ENCODE measurements around the gene MYZAP. TPM values are rescaled to one million over a fixed set of nuclear protein-coding genes. Genes with fewer than 3 reads are reported as not detected.

The MYZAP gene
- total RNA-seq, 1 donor, result 0.43 TPM

DNA sequence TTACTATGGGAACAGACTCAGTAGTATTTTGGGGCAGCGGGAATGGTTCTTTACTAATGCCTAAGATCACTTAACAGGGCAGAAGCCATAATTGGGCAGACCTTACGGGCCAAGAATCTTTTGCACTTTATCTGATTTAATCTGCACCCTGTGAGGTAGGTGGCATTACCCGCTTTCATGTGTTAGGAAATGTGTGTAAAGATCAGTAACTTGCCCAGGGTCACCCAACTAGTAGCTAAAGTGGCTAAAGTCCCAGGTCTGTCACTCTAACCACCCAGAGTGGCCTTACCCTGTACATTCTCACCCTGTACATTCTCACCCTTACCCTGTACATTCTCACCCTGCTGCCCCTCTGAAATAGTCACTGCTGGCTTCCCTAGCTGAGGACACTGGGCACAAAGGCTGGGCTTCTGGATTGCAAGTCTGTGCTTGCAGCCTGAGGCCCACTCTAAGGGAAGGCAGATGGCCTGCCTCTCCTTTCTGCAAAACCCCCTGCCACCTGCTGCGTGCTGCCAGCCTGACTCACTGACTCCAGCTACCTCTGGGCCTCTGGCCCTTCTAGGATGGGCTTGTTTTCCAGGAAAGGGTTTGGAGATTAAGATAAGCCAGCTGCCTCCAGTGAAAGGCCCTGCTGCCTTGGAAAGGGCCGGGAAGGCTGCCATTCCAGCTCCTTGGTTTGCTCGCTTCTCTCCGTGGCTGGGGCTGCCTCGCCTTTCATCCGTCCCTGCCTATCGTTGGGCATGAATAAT, 37.5 kb upstream of the MYZAP start:
- H3K4me3 ChIP-seq (ENCODE audit: low read depth, low read length), result no peak overlapping the region
- peak; percentile 55 for DNase-seq (ENCODE audit: low read depth)
- TF ChIP-seq, protein P1, sequence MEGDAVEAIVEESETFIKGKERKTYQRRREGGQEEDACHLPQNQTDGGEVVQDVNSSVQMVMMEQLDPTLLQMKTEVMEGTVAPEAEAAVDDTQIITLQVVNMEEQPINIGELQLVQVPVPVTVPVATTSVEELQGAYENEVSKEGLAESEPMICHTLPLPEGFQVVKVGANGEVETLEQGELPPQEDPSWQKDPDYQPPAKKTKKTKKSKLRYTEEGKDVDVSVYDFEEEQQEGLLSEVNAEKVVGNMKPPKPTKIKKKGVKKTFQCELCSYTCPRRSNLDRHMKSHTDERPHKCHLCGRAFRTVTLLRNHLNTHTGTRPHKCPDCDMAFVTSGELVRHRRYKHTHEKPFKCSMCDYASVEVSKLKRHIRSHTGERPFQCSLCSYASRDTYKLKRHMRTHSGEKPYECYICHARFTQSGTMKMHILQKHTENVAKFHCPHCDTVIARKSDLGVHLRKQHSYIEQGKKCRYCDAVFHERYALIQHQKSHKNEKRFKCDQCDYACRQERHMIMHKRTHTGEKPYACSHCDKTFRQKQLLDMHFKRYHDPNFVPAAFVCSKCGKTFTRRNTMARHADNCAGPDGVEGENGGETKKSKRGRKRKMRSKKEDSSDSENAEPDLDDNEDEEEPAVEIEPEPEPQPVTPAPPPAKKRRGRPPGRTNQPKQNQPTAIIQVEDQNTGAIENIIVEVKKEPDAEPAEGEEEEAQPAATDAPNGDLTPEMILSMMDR (IDR thresholded peaks at IDR 0.05; ENCODE audit: insufficient read depth, low read depth, low read length), result no peak

DNA sequence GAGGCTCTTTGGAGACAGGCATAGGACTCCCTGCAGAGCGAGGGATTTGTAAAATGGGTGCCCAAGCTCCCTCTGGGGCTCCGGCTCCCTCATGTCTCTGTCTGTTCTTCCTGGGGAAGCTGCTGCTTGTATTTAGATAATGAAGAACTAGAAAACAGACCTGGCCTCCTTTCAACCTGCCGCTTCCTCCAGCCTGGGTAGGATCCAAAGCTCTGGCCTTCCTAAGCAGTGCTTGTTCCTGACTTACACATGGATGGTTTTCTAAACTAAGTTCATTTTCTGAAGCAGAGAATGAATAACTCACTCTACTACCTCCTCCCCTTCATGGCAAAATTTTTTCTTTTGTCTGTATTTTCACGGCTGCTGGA, 36.9 kb upstream of the MYZAP start:
- no peak overlapping the region for H3K4me3 ChIP-seq (ENCODE audit: low read depth, low read length)
- no peak for DNase-seq (ENCODE audit: low read depth)

DNA sequence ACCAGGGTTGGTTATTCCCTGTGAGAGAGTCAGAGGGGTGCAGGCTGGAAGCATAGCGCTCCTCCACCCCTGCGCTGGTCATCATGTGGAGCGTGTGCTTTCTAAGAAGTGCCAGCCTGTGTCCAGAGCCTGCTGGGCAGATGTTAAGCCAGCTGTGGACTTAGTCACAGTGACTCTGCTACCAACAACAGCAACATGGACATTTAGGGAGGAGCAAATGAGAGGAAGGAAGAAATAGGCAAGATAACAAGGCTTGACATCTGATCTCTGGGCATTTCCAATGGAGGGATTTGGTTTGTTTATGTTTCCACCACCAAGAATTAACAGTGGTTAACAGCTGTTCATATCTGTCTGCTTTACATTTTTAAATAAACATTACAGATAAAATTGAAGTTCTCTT, 36.4 kb upstream of the MYZAP start:
- TF ChIP-seq, protein P1 (IDR thresholded peaks at IDR 0.05; ENCODE audit: insufficient read depth, low read depth, low read length), result no peak
- H3K4me3 ChIP-seq (ENCODE audit: low read depth, low read length), result no peak overlapping the region
- DNase-seq (ENCODE audit: low read depth), result peak; percentile 82

More for the DNA sequence above, 36.9 kb upstream of the MYZAP start:
- TF ChIP-seq, protein P1 (IDR thresholded peaks at IDR 0.05; ENCODE audit: insufficient read depth, low read depth, low read length), result no peak

DNA sequence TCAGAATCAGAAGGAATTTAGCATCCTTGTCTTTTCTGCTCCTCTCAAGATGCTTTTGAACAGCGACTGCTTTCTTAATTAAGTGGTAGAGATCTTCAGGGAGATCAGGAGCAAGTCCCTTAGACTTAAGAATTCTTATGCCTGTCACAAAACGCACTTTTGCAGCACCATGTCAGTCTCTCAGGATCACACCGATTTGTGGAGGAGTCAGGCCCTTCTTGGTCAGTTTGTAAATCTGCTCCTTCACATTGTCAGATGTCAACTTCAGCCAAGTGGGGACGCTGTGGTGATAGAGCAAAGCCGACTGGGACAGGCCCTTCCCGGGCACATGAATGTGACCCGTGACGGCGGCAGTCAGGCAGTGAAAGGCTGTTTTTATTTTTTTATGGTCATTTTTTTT, 35.7 kb upstream of the MYZAP start:
- H3K4me3 ChIP-seq (ENCODE audit: low read depth, low read length), result no peak overlapping the region
- TF ChIP-seq, protein P1 (IDR thresholded peaks at IDR 0.05; ENCODE audit: insufficient read depth, low read depth, low read length), result no peak
- DNase-seq (ENCODE audit: low read depth), result no peak

DNA sequence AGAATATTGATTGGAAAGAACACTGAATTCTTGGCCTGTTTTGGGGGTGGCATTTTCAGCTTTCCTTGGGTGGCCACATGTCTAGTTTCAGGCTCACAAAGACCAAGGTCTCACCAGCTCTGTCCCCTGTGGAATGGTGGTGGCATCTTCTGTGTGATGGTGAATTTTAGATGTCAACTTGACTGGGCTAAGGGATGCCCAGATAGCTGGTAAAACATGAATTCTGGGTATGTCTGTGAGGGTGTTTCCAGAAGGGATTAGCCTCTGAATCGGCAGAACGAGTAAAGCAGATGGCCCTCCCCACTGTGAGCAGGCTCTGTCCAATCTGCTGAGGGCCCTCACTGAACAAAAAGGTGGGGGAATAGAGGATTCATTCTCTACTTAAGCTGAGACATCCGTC, 34.4 kb upstream of the MYZAP start:
- TF ChIP-seq, protein P1 (IDR thresholded peaks at IDR 0.05; ENCODE audit: insufficient read depth, low read depth, low read length), result no peak
- DNase-seq (ENCODE audit: low read depth), result no peak
- no peak overlapping the region for H3K4me3 ChIP-seq (ENCODE audit: low read depth, low read length)

DNA sequence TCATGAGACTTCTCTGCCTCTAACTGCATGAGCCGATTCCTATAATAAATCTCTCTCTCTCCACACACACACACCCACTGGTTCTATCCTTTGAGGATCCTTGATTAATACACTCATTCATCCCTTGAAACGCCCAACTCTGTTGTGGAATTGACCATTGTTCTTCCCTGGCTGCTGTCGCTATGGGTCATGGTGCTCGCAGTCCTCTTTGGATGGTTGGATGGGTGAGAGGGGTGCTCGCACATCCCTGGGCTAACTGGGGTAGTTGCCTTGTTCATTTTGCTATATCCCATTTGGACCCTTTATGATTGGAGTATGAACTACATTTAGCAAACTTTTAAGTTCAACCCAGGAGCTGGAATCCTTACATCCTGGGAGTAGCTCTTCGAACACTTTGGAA, 33.9 kb upstream of the MYZAP start:
- TF ChIP-seq, protein P1 (IDR thresholded peaks at IDR 0.05; ENCODE audit: insufficient read depth, low read depth, low read length), result no peak
- no peak for DNase-seq (ENCODE audit: low read depth)
- no peak overlapping the region for H3K4me3 ChIP-seq (ENCODE audit: low read depth, low read length)

DNA sequence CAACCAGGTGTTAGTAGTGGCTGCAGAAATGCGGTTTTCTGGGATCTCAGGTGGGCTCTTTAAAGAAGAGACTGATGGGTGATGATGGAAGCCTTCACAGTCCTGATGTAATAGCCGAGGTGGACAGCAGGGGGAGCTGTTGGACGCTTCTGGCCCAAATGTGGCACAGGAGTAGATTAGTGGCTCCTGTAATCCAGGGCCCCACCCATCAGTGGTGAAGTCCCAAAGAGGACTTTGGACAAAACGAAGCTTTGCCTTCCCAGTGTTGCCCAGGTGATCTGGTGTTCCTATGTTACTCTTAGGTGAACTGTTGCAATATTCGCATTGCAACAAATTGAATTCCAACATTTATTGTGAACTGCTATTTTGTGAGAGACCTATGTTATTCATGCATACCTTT, 31.8 kb upstream of the MYZAP start:
- H3K4me3 ChIP-seq (ENCODE audit: low read depth, low read length), result no peak overlapping the region
- DNase-seq (ENCODE audit: low read depth), result peak; percentile 38
- TF ChIP-seq, protein P1 (IDR thresholded peaks at IDR 0.05; ENCODE audit: insufficient read depth, low read depth, low read length), result peak; percentile 94

All from fibroblast of villous mesenchyme (primary cell).